ENCODE results near the gene CCR5AS.
"Not testable (repeated sequence)": the region's sequence is repeated elsewhere in the genome, so short reads cannot be mapped to it uniquely, and the experiment has no call there.

The CCR5AS gene

GRCh38 chr3:46429671-46430070 lies 22.8 kb upstream of the CCR5AS start:
- DNase-seq (ENCODE audit: low read depth in 1 of 2, low spot score in 1 of 2), result no peak

GRCh38 chr3:46429250-46429649 lies 22.4 kb upstream of the CCR5AS start:
- no peak for DNase-seq (ENCODE audit: low read depth in 1 of 2, low spot score in 1 of 2)

GRCh38 chr3:46427916-46428833 lies 21.3 kb upstream of the CCR5AS start:
- no peak for DNase-seq (ENCODE audit: low read depth in 1 of 2, low spot score in 1 of 2)

- DNase-seq (ENCODE audit: low read depth in 1 of 2, low spot score in 1 of 2), result not testable (repeated sequence)
Observed at GRCh38 chr3:46427404-46427803, 20.5 kb upstream of the CCR5AS start.

GRCh38 chr3:46426476-46426875 lies 19.6 kb upstream of the CCR5AS start:
- DNase-seq (ENCODE audit: low read depth in 1 of 2, low spot score in 1 of 2), result not testable (repeated sequence)

GRCh38 chr3:46423588-46423987 lies 16.7 kb upstream of the CCR5AS start:
- DNase-seq (ENCODE audit: low read depth in 1 of 2, low spot score in 1 of 2), result no peak

GRCh38 chr3:46422617-46423016 lies 15.8 kb upstream of the CCR5AS start:
- no peak for DNase-seq (ENCODE audit: low read depth in 1 of 2, low spot score in 1 of 2)

GRCh38 chr3:46420931-46421330 lies 14.1 kb upstream of the CCR5AS start:
- no peak for DNase-seq (ENCODE audit: low read depth in 1 of 2, low spot score in 1 of 2)

GRCh38 chr3:46419816-46420215 lies 12.9 kb upstream of the CCR5AS start:
- no peak for DNase-seq (ENCODE audit: low read depth in 1 of 2, low spot score in 1 of 2)

- DNase-seq (ENCODE audit: low read depth in 1 of 2, low spot score in 1 of 2), result no peak
Observed at GRCh38 chr3:46417841-46418611, 11.2 kb upstream of the CCR5AS start.

GRCh38 chr3:46416811-46417510 lies 10.1 kb upstream of the CCR5AS start:
- DNase-seq (ENCODE audit: low read depth in 1 of 2, low spot score in 1 of 2), result no peak

GRCh38 chr3:46416125-46416810 lies 9.4 kb upstream of the CCR5AS start:
- DNase-seq (ENCODE audit: low read depth in 1 of 2, low spot score in 1 of 2), result no peak

GRCh38 chr3:46414739-46415138 lies 7.9 kb upstream of the CCR5AS start:
- DNase-seq (ENCODE audit: low read depth in 1 of 2, low spot score in 1 of 2), result no peak

GRCh38 chr3:46413951-46414350 lies 7.1 kb upstream of the CCR5AS start:
- no peak for DNase-seq (ENCODE audit: low read depth in 1 of 2, low spot score in 1 of 2)

- DNase-seq (ENCODE audit: low read depth in 1 of 2, low spot score in 1 of 2), result no peak
Observed at GRCh38 chr3:46412786-46413298, 6.0 kb upstream of the CCR5AS start.

GRCh38 chr3:46411271-46411670 lies 4.4 kb upstream of the CCR5AS start:
- no peak for DNase-seq (ENCODE audit: low read depth in 1 of 2, low spot score in 1 of 2)

GRCh38 chr3:46410669-46411068 lies 3.8 kb upstream of the CCR5AS start:
- DNase-seq (ENCODE audit: low read depth in 1 of 2, low spot score in 1 of 2), result no peak

- no peak for DNase-seq (ENCODE audit: low read depth in 1 of 2, low spot score in 1 of 2)
Observed at GRCh38 chr3:46409739-46410489, 3.0 kb upstream of the CCR5AS start.

- no peak for DNase-seq (ENCODE audit: low read depth in 1 of 2, low spot score in 1 of 2)
Observed at GRCh38 chr3:46408853-46409252, 2.0 kb upstream of the CCR5AS start.

- no peak for DNase-seq (ENCODE audit: low read depth in 1 of 2, low spot score in 1 of 2)
Observed at GRCh38 chr3:46407970-46408369, 1.1 kb upstream of the CCR5AS start.
